Retinal pigment epithelial cell (primary cell): ENCODE results near the gene ZDHHC4.
"Not testable (repeated sequence)": the region's sequence is repeated elsewhere in the genome, so short reads cannot be mapped to it uniquely, and the experiment has no call there.

ENCODE experiments used
- DNase-seq: peaks from one replicate; pipeline ENCODE4 v3.0.0-alpha.2; 2010; ENCODE audit warnings: low read depth
- H3K4me3 ChIP-seq: 2 replicates; pipeline ENCODE4 v1.5.1; 2011; ENCODE audit warnings: mild to moderate bottlenecking, low read length, control low read depth, moderate library complexity
- CTCF ChIP-seq: conservative IDR thresholded peaks from 2 replicates; pipeline ENCODE4 v1.5.1; 2011; ENCODE audit warnings: low read depth, low read length, control low read depth, inconsistent platforms

ZDHHC4 gene

GRCh38 chr7:6578114-6579084, 1.1 kb downstream of the ZDHHC4 start:
- H3K4me3 ChIP-seq, result peak overlapping the region; percentile 76
- DNase-seq, result no peak
- TF ChIP-seq CTCF, result no peak

- no peak for DNase-seq
- TF ChIP-seq CTCF, result peak; percentile 17
- H3K4me3 ChIP-seq, result no peak overlapping the region
Observed at GRCh38 chr7:6579446-6579845, 2.2 kb downstream of the ZDHHC4 start.

- not testable (repeated sequence) for H3K4me3 ChIP-seq, DNase-seq
Observed at GRCh38 chr7:6585746-6586432, 8.6 kb downstream of the ZDHHC4 start.

- H3K4me3 ChIP-seq, result no peak overlapping the region
- no peak for DNase-seq
- TF ChIP-seq CTCF, result no peak
Observed at GRCh38 chr7:6588566-6588965, 11.3 kb downstream of the ZDHHC4 start.

GRCh38 chr7:6589151-6589828, 12.0 kb downstream of the ZDHHC4 start:
- peak overlapping the region; percentile 33 for H3K4me3 ChIP-seq
- no peak for DNase-seq
- TF ChIP-seq CTCF, result no peak

GRCh38 chr7:6589829-6590644, 12.8 kb downstream of the ZDHHC4 start, which contains the start of gene INTS15:
INTS15 (plus strand) TSS chr7:6590021; CDS start chr7:6590284, 263 bp downstream.
- DNase-seq, result peak; percentile 30
- TF ChIP-seq CTCF, result peak; percentile 38
- peak within 1 kb of the TSS; percentile 78 for H3K4me3 ChIP-seq
